ENCODE results near the gene NR2E1.

GRCh38 chr6:108222064-108222463, 56.2 kb downstream of the NR2E1 start:
- TF ChIP-seq, protein P1, sequence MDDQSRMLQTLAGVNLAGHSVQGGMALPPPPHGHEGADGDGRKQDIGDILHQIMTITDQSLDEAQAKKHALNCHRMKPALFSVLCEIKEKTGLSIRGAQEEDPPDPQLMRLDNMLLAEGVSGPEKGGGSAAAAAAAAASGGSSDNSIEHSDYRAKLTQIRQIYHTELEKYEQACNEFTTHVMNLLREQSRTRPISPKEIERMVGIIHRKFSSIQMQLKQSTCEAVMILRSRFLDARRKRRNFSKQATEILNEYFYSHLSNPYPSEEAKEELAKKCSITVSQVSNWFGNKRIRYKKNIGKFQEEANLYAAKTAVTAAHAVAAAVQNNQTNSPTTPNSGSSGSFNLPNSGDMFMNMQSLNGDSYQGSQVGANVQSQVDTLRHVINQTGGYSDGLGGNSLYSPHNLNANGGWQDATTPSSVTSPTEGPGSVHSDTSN (IDR thresholded peaks at IDR 0.05): no peak
- TF ChIP-seq, protein P2, sequence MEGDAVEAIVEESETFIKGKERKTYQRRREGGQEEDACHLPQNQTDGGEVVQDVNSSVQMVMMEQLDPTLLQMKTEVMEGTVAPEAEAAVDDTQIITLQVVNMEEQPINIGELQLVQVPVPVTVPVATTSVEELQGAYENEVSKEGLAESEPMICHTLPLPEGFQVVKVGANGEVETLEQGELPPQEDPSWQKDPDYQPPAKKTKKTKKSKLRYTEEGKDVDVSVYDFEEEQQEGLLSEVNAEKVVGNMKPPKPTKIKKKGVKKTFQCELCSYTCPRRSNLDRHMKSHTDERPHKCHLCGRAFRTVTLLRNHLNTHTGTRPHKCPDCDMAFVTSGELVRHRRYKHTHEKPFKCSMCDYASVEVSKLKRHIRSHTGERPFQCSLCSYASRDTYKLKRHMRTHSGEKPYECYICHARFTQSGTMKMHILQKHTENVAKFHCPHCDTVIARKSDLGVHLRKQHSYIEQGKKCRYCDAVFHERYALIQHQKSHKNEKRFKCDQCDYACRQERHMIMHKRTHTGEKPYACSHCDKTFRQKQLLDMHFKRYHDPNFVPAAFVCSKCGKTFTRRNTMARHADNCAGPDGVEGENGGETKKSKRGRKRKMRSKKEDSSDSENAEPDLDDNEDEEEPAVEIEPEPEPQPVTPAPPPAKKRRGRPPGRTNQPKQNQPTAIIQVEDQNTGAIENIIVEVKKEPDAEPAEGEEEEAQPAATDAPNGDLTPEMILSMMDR (IDR thresholded peaks at IDR 0.05): no peak
